Lung (tissue), 12 donors: ENCODE results near the gene JMJD1C. TPM values are rescaled to one million over a fixed set of nuclear protein-coding genes. Genes with fewer than 3 reads are reported as not detected.
A peak's percentile ranks its signal among the peaks of the same experiment; 100 is the strongest.

Experiments
- ATAC-seq: fragments of 200-7000 bp; cut with Tn5 transposase; one replicate; pipeline ENCODE4 v1.9.1; 2020; ENCODE audit warnings: moderate number of reproducible peaks; ENCODE audit not compliant: insufficient read depth, low FRiP score
- DNase-seq, 3 donors: peaks; one replicate each; pipeline ENCODE4 v3.0.0-alpha.2; 2013 to 2017
- H3K27ac ChIP-seq, 2 donors: one replicate each; pipeline ENCODE4 v1.5.1; 2013; ENCODE audit warnings: mild to moderate bottlenecking in 2 of 2, moderate library complexity in 2 of 2, control low read depth in 1 of 2, inconsistent platforms in 1 of 2, low read depth in 1 of 2, low read length in 1 of 2
- H3K27me3 ChIP-seq, 3 donors: one replicate each; pipeline ENCODE4 v1.5.1; 2013; ENCODE audit warnings: low read length in 2 of 3; ENCODE audit not compliant: control insufficient read depth in 3 of 3, insufficient read depth in 3 of 3
- H3K36me3 ChIP-seq, 4 donors: one replicate each; pipeline ENCODE4 v1.5.1; 2013; ENCODE audit warnings: low read length in 4 of 4, mild to moderate bottlenecking in 1 of 4, moderate library complexity in 1 of 4; ENCODE audit not compliant: control insufficient read depth in 4 of 4, insufficient read depth in 4 of 4
- H3K4me1 ChIP-seq, 5 donors: one replicate each; pipeline ENCODE4 v1.5.1; 2013; ENCODE audit warnings: low read length in 5 of 5, mild to moderate bottlenecking in 2 of 5, moderate library complexity in 1 of 5; ENCODE audit not compliant: control insufficient read depth in 5 of 5, insufficient read depth in 5 of 5
- H3K4me3 ChIP-seq: one replicate; pipeline ENCODE4 v1.5.1; 2013; ENCODE audit warnings: mild to moderate bottlenecking, control low read depth, moderate library complexity
- H3K9ac ChIP-seq, 2 donors: one replicate each; pipeline ENCODE4 v1.5.1; 2013; ENCODE audit warnings: low read length in 2 of 2, control low read depth in 1 of 2; ENCODE audit not compliant: insufficient read depth in 1 of 2
- H3K9me3 ChIP-seq, 4 donors: one replicate each; pipeline ENCODE4 v1.5.1; 2013; ENCODE audit warnings: low read length in 3 of 4, mild to moderate bottlenecking in 1 of 4, moderate library complexity in 1 of 4; ENCODE audit not compliant: control insufficient read depth in 4 of 4, insufficient read depth in 3 of 4
- WGBS, 2 donors: extraction: QIAGEN DNeasy Blood & Tissue Kit; methylation state at CpG; one replicate each; pipeline ENCODE4 v1.1.7; 2013; 5-methylcytosine and 5-hydroxymethylcytosine counted together
- polyA plus RNA-seq, 2 donors: library from polyadenylated mRNA; stranded (reverse); fragments of 200-250 nt; gene quantifications; one replicate each; pipeline ENCODE4 v1.2.1, GENCODE V29; 2013
- total RNA-seq, 2 donors: library from RNA; depleted of rRNA in 1 of 2; stranded (reverse); fragments of >200 nt in 1 of 2; gene quantifications; one replicate each; pipeline ENCODE4 v1.2.1, GENCODE V29; 2014 to 2021
- TF ChIP-seq, protein P1 (sequence below): IDR thresholded peaks from 2 replicates; pipeline ENCODE4 v1.5.1; 2012; ENCODE audit warnings: mild to moderate bottlenecking; ENCODE audit errors: control extremely low read depth, extremely low read depth
- donor health status: control.
- donor health status: control.
- donor health status: Bipolar disorder and iron deficiency.
- donor health status: healthy.
- donor health status: DM: yes; HTN: yes; CAD: no.

JMJD1C gene
- total and polyA plus RNA-seq, 4 donors, result 30.5 to 233 (median 71.2) TPM

DNA sequence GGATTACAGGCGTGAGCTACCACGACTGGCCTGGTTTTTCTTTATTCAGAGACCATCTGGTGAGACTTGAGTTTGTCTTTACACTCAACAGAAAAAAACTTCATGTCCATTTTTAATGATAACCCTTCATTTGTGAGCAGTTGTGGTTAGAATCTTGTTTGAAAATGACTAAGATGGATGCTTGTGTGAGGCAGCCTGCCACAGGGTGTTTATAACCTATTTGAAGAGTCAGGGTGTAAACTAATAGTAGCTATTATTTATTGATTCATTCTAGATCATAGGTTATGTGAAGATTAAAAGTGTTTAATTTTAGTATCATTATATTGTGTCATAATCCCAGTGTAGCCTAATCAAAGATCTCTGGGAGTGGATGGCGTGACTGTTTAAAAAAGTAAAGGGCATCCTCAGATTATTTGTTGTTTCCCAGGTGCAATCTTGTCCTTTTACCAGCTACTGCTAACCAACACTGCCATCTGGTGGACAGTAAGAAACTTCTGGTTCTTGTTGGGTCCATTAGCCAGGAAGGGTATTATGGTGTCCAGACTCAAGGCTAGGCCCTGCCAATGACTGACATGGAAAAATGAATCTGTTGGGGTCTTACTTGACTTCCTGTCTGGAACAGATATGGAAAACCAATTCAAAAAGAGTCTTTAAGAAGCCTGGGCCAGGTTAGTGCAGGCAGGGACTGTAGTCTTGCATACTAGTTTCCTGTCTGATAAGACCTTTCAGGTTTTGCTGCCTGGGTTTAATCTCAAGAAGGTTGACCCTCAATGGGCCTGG is 307.7 kb downstream of the JMJD1C start:
- ATAC-seq (no peak), DNase-seq (peak; percentile 41 to 90 (median 81))
- H3K36me3 ChIP-seq, result peaks cover under 1 to 9% (median 5%) of the 10 kb centered on the region in 4 donors
- H3K27ac ChIP-seq, result no peak overlapping the region
- H3K9ac ChIP-seq, result no peak overlapping the region
- H3K4me1 ChIP-seq, result no peaks in the 10 kb centered on the region
- 70 to 71% methylated on average over 3 of the region's 3 CpGs for WGBS, 2 donors
- H3K27me3 ChIP-seq, result no peaks in the 10 kb centered on the region
- TF ChIP-seq, protein P1, sequence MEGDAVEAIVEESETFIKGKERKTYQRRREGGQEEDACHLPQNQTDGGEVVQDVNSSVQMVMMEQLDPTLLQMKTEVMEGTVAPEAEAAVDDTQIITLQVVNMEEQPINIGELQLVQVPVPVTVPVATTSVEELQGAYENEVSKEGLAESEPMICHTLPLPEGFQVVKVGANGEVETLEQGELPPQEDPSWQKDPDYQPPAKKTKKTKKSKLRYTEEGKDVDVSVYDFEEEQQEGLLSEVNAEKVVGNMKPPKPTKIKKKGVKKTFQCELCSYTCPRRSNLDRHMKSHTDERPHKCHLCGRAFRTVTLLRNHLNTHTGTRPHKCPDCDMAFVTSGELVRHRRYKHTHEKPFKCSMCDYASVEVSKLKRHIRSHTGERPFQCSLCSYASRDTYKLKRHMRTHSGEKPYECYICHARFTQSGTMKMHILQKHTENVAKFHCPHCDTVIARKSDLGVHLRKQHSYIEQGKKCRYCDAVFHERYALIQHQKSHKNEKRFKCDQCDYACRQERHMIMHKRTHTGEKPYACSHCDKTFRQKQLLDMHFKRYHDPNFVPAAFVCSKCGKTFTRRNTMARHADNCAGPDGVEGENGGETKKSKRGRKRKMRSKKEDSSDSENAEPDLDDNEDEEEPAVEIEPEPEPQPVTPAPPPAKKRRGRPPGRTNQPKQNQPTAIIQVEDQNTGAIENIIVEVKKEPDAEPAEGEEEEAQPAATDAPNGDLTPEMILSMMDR, result peak; percentile 54
- H3K9me3 ChIP-seq, result no peaks in the 10 kb centered on the region
- H3K4me3 ChIP-seq, result no peak overlapping the region

DNA sequence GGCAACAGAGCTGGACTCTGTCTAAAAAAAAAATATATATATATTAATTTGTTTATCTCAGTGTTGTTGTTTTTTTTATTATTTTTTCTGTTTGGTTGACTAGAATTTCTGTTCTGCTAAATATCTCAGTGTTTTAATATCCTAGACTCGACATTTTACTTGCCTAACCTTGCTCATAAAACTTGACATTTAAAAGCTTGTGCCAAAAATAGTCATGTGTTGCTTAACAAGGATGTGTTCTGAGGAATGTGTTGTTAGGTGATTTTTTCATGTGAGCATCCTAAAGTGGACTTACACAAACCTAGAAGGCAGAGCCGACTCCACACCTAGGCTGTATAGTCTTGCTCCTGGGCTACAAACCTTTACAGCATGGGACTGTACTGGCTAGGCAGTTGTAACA is 309.5 kb downstream of the JMJD1C start:
- no peak overlapping the region for H3K27ac ChIP-seq
- H3K9me3 ChIP-seq, result no peaks in the 10 kb centered on the region
- no peak overlapping the region for H3K4me3 ChIP-seq
- DNase-seq, result no peak
- H3K4me1 ChIP-seq, result no peaks in the 10 kb centered on the region
- TF ChIP-seq, protein P1, result no peak
- H3K9ac ChIP-seq, result no peak overlapping the region
- 77 to 83% methylated on average over 2 of the region's 2 CpGs for WGBS, 2 donors
- H3K27me3 ChIP-seq, result no peaks in the 10 kb centered on the region
- peaks cover 2 to 10% (median 9%) of the 10 kb centered on the region in 4 donors for H3K36me3 ChIP-seq
- ATAC-seq, result no peak

DNA sequence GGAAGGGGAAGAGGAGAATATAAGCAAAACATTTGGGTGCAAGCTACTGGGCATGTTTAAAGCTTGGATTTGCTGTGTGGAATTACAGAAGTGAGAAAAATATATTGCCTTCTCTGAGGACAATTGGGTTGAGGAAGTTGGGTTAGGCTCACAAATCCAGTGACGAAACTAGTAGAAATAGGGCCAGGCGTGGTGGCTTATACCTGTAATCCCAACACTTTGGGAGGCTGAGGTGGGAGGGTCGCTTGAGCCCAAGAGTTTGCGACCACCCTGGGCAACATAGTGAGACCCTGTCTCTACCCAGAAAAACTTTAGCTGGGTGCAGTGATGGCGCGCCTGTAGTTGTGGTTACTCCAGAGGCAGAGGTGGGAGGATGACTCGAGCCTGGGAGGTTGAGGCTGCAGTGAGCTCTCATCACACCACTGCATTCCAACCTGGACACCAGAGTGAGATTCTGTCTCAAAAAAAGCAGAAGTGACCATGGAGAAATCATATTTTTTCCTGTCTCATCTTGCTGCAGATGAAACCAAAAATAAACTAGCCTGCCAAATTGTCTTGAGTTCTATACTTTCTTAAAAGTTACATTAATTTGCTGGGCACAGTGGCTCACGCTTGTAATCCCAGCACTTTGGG is 310.3 kb downstream of the JMJD1C start:
- Histone ChIP-seq H3K4me1 (no peaks in the 10 kb centered on the region), H3K9ac (no peak overlapping the region), H3K9me3 (no peaks in the 10 kb centered on the region), H3K36me3 (peaks cover 5 to 12% (median 10%) of the 10 kb centered on the region in 4 donors), H3K27ac (no peak overlapping the region), H3K4me3 (no peak overlapping the region), H3K27me3 (no peaks in the 10 kb centered on the region)
- DNase-seq, result no peak
- TF ChIP-seq, protein P1, result no peak
- ATAC-seq, result no peak
- WGBS, 2 donors, result 75 to 87% methylated on average over 8 of the region's 8 CpGs
